ENCODE results near the gene RDH14.

The RDH14 gene

DNA sequence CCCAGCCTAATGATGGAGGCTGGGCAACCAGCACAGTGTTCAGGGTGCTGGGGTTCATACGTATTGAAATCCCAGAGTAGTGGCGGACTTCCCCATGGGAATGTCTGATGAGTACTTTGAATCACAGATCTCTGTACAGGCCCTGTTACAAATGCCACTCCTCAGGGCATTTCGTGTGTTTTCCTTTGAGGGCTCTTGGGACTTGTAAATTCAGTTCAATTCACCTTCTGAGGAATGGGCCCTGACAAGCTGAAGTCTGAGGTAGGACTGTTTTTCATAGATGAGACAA lies 288 bp upstream of the RDH14 start:
- no peak for DNase-seq

- DNase-seq, result no peak
Observed at GRCh38 chr2:18559531-18560030, 872 bp downstream of the RDH14 start.

DNA sequence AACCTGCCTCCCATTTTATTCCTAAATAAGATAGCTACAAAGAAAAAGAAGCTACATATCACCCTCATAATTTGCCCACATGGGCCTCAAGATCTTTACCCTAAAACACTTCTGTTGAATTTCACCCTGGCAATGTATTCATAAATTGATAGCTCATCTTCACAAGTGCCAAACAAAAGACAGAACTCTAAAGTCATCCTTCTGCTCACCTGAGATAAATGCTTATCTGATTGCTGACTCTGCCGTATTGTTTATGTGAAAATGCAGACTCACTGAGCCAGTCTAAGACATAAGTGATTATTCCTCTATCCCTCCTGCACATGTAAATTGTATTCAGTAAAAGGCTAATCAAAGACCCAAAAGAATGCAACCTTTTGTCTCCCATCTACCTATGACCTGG lies 2.0 kb downstream of the RDH14 start:
- no peak for DNase-seq

- no peak for DNase-seq
Observed at GRCh38 chr2:18557121-18557520, 3.3 kb downstream of the RDH14 start.

DNA sequence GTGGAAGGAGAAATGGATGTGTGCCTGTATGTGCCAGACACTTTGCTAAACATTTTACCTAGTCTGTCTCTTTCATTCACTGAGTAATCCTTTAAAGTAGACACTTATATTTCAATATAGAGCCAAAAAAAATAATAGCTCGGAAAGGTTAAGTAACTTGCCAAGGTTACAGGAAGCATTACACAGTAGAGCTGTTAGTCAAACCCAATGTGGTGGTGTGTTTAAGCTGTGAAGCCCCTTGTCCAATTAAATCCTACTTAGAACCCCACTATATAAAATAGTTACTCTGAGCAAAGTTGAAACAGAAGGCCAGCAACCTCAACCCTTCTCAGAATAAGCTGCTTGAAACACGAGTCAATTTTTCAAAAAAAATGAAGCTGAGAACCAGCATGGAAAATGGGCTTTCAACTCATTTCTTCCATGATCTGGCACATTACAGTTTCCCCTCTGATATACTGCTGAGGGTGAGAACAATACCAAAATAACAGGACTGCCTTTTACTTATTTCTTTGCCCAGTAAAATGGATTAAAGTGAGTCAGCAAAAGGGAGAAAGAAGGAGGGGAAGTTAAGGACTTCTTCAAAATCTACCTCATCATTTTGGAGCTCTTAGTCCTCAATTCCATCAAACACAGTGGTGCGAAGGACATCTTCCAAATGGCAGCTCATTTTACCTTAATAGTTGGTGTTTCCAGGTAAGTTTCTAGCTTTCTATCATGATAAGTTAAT lies 7.9 kb downstream of the RDH14 start:
- no peak for DNase-seq

DNA sequence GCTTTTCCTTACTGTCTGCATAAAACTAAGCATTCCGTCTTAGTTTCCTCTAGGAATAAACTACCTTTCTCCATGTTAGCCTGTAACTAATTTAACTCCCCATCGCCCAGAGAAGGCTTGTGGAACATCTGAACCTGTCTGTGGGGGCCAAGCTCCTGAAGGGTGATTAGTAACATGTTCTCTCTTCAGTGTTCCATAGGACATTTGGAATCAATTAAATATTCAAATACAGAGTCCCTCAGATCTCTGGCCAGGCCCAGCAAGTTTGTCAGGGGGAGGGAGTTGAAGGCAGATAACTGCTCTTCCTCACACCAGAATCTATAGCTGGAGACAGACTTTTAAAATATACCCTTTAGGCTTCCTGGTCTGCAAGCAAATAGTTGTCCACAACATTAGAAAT lies 8.8 kb downstream of the RDH14 start:
- no peak for DNase-seq

GRCh38 chr2:18551169-18551568 lies 9.3 kb downstream of the RDH14 start:
- no peak for DNase-seq

GRCh38 chr2:18550433-18550832 lies 10.0 kb downstream of the RDH14 start:
- no peak for DNase-seq

DNA sequence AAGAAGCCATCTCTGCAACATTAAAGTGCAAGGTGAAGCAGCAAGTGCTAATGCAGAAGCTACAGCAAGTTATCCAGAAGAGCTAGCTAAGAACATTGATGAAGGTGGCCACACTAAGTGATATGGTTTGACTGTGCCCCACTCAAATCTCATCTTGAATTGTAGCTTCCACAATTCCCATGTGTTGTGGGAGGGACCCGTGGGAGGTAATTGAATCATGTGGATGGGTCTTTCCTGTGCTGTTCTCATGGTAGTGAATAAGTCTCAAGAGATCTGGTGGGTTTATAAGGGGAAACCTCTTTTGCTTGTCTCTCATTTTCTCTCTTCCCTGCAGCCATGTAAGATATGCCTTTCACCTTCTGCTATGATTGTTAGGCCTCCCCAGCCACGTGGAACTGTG lies 11.4 kb downstream of the RDH14 start:
- no peak for DNase-seq

DNA sequence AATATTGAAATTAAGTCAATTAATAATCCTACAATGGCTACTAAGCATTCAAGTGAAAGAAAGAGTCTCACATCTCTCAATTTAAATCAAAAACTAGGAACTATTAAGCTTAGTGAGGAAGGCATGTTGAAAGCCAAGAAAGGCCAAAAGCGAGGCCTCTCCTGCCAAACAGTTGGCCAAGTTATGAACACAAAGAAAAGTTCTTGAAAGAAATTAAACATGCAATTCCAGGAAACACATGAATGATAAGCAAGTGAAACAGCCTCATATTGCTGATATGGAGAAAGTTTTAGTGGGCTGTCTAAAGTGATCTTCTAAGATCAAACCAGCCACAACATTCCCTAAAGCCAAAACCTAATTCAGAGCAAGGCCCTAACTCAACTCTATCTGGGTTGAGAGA lies 11.8 kb downstream of the RDH14 start:
- no peak for DNase-seq

DNA sequence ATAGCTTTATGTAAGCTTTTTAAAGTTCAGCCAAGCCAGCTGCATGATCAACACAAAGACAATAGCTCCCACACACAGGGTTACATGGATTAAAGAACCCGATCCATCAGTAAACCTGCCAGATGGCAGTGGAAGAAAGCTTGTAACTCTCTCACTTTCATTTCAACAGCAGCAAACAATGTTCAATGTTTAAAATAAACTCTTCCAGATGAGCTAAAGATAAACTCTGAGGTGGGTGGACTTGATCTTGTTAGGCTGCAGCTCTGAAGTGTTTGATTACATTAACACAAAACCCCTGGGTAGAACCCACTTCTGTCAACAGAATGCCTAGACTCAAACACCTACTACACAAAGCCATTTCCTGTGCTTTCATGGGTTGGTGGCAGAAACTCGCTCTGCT lies 13.9 kb downstream of the RDH14 start:
- no peak for DNase-seq

GRCh38 chr2:18545384-18545783 lies 15.1 kb downstream of the RDH14 start:
- no peak for DNase-seq

- DNase-seq, result no peak
Observed at GRCh38 chr2:18544171-18544570, 16.3 kb downstream of the RDH14 start.

DNA sequence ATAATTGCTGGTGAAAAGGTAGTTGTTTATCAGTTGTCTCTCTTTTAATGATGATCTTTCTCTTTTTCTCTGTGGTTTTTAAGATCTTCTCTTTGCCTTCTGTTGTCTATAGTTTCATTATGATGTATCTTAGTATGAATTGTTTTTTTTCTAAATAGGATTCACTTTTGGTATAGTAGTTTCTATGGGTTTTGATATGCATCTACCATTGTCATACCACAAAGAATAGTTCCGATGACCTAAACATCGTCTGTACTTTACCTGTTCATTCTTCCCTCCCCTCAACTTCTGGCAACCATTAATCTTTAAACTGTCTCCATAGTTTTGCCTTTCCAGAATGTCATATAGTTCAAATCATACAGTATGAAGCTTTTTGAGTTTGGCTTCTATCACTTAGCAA lies 19.6 kb downstream of the RDH14 start:
- DNase-seq, result no peak

DNA sequence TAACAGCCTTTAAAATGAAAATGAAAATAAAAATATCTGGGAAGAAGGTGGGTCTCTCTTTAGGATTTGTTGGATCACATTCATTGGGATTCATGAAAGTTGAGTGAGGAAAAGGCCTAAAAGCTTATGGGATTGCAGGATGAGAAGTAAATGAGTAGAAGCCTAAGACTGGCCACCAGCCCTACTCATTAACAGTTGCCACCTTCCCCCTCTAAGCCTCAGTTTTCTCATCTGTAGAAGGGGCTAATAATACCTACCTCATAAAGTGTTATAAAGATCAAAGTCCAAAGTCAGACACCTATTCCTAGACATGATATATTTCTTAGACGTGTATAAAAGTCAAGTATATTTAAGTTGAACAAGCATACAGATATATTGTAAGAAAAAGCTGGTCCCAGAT lies 23.8 kb downstream of the RDH14 start:
- no peak for DNase-seq

DNA sequence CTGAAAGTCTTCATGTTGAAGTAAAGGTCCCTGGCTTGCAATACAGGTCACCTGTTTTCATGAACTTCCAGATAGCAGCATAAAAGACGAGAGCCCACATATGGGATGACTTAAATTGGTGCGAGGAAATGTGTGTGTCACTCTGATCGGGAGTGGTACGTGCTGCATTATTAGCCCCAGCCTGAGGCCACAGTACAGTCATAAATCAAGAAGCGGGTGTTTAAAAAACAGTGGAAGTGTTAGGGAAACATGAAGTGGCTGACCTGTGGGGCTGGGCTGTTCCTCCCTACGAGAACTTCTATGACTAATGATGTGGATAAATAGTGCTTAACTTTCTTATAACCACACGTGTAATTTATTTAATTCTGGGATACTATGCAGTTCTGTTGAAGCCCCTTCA lies 24.4 kb downstream of the RDH14 start:
- no peak for DNase-seq

- no peak for DNase-seq
Observed at GRCh38 chr2:18531194-18531593, 29.3 kb downstream of the RDH14 start.

GRCh38 chr2:18527822-18528221 lies 32.6 kb downstream of the RDH14 start:
- DNase-seq, result no peak

DNA sequence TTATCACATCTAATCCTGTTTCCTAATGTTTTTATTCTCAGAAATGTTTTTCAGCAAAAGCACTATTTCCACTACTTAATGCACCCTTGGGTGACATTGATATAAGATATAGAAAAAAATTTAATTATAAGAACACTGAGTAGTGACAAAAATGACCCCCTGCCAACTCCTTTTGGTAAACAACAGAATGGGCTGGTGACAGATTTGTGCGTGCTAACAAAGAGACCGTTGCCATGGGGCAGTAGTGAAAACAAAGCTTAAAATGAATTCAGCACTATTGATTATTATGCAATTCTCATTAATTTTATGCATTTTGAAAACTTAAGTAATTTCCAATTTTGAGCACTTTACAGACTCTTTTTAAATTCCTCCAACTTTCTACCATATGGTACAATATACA lies 33.1 kb downstream of the RDH14 start:
- DNase-seq, result no peak

- no peak for DNase-seq
Observed at GRCh38 chr2:18526429-18526828, 34.0 kb downstream of the RDH14 start.

DNA sequence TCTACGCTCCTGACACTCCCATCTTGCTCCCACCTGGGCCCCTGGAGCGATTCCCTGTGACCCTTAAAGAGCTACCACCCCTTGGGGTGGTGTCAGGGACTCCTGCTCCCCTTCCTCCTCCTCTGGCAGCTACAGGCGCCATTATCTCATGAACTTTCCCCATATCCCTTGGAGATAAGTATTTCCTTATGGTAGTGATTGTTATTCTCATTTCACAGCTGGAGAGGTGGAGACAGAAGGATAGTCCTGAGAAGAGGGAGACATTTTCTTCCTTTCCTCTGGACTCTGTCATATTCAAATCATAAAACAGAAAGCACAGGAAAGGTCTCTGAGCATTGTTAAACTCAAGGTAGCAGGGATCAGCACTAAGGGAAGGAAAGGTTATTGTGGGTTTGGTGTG lies 34.6 kb downstream of the RDH14 start:
- no peak for DNase-seq

DNA sequence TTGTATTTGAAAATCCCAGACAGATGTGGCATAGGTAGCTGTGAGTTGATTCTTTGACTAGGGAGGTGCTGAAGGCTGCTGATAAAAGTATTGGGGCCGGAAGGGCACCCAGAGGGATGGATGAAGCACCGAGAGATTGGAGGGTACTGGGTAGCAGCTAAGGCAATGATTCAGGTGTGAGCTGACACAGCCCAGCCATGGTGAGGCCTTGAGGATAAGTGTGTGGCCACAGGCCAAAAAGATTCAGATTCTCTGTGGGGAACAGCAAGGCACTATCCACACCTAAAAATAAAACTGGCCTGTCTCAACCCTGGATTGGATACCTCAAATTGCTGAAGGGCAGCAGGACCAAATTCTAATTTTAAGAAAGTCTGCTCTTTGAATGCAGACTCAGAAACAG lies 35.2 kb downstream of the RDH14 start:
- DNase-seq, result no peak

- no peak for DNase-seq
Observed at GRCh38 chr2:18522484-18523146, 37.8 kb downstream of the RDH14 start.

DNA sequence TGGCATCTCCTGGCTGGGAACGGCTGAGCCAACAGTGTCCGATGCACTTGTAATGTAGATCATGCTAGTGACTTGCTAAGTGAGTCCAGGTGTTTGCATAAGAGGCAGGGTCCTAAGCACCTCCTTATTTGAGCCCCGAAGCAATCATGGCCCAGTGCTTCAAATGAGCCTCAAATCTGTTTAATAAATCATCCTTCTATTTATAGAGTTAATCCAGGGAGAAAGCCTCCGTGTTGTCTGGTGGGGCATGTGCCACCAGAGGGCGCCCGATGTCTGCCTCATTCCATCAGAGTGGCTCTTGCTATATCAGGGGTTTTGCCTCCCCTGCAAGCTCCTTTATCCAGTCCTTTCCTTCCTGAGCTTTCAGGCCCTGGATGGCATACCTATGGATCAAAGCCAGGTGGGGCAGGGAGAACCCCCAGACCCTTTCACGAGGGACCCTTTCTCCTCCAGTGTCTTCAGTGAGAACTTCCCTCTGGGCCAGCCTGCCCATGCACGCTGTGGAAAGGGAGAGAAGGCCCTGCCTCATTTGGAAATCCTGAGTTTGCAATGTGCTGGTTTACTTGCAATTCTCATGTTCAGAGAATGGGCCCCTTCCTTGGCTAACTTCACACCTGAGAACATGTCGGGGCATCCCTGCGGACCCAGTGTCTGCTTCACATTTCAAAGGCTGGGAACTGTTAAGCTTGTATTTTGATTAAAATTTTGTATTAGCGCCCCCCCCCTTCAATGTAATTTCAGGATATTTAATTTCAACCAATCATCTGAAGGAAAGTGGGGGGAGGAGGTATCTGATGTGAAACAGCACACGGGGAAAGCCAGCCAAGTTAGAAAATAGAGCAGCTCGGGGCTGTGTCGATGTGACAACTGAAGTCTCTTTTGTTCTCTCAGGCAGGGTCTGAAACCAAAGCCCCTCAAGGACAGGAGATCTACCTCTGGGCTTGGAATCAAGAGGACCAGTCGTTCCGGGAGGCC lies 39.7 kb downstream of the RDH14 start:
- peak; percentile 45 for DNase-seq

All from T1000 (cell line).